Suprapubic skin (tissue), 4 donors: ENCODE measurements around the gene ZFP69B. TPM values are rescaled to one million over a fixed set of nuclear protein-coding genes. Genes with fewer than 3 reads are reported as not detected.

Experiments used
- DNase-seq, 2 donors: peaks; one replicate each; pipeline ENCODE4 v3.0.0-alpha.2; 2019; ENCODE audit warnings: low spot score in 2 of 2
- H3K27ac ChIP-seq: fragments of 200-600 bp; sonication (generic); one replicate; pipeline ENCODE4 v1.5.1; 2019
- H3K27me3 ChIP-seq: fragments of 200-600 bp; sonication (generic); one replicate; pipeline ENCODE4 v1.5.1; 2019
- H3K36me3 ChIP-seq: fragments of 200-600 bp; sonication (generic); one replicate; pipeline ENCODE4 v1.5.1; 2019
- H3K4me1 ChIP-seq: fragments of 200-600 bp; sonication (generic); one replicate; pipeline ENCODE4 v1.5.1; 2019
- H3K4me3 ChIP-seq: fragments of 200-600 bp; sonication (generic); one replicate; pipeline ENCODE4 v1.5.1; 2019; ENCODE audit warnings: mild to moderate bottlenecking
- H3K9me3 ChIP-seq: fragments of 200-600 bp; sonication (generic); one replicate; pipeline ENCODE4 v1.5.1; 2019
- CTCF ChIP-seq, 2 donors: fragments of 200-600 bp in 1 of 2; fragments of 450-650 bp in 1 of 2; sonication (generic) in 1 of 2; IDR thresholded peaks; one replicate each; pipeline ENCODE4 v1.5.1; 2016 to 2019; ENCODE audit warnings: antibody characterized with exemption in 2 of 2, mild to moderate bottlenecking in 1 of 2, moderate library complexity in 1 of 2
- EP300 ChIP-seq: sonication (generic); formaldehyde crosslinking; IDR thresholded peaks from one replicate; pipeline ENCODE4 v1.6.1; 2017; ENCODE audit warnings: antibody characterized with exemption
- POLR2A ChIP-seq, 2 donors: fragments of 450-650 bp; IDR thresholded peaks; one replicate each; pipeline ENCODE4 v1.6.1; 2017; ENCODE audit warnings: antibody characterized with exemption in 2 of 2, mild to moderate bottlenecking in 2 of 2, moderate library complexity in 2 of 2
- POLR2AphosphoS5 ChIP-seq, 3 donors: sonication (generic); formaldehyde crosslinking; IDR thresholded peaks; one replicate each; pipeline ENCODE4 v1.6.1; 2017; ENCODE audit warnings: antibody characterized with exemption in 3 of 3
- WGBS: methylation state at CpG from one replicate; pipeline ENCODE4 v1.1.5; 2018; 5-methylcytosine and 5-hydroxymethylcytosine counted together
- total RNA-seq, 4 donors: library from RNA; depleted of rRNA; stranded (reverse); fragments of >200 nt; gene quantifications; one replicate each; pipeline ENCODE4 v1.1.0, GENCODE V29; 2016

Gene ZFP69B
- total RNA-seq, 4 donors from 2014 or later, result 0.55 to 1.1 (median 0.74) TPM

DNA sequence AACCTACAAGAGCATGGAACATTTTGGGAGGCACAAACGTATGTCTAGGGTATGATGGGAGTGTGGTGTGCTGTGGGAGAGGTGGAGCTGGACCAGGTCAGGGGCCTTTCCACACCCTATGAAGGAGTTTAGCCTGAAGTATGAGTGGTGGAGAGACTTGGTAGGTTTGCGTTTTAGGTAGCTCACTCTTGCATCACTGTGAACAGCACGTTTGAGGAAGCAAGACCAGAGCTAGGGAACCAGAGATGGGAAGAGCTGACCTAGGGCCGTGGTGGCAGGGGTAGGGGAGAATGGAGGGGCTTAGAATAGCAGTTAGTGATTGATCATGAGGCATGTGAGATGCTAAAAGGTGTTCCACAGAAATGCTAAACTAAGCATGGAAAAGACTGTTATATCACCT lies 25.1 kb upstream of the ZFP69B start:
- peaks cover 12% of the 10 kb centered on the region for H3K36me3 ChIP-seq
- no peak overlapping the region for H3K4me3 ChIP-seq
- no peak for DNase-seq
- H3K27me3 ChIP-seq, result no peaks in the 10 kb centered on the region
- no peaks in the 10 kb centered on the region for H3K4me1 ChIP-seq
- TF ChIP-seq CTCF (IDR thresholded peaks at IDR 0.05) (no peak), EP300 (no peak), POLR2AphosphoS5 (IDR thresholded peaks at IDR 0.05) (no peak), POLR2A (IDR thresholded peaks at IDR 0.05) (no peak)
- WGBS, result 70% methylated on average over 4 of the region's 4 CpGs
- H3K9me3 ChIP-seq, result no peaks in the 10 kb centered on the region
- H3K27ac ChIP-seq, result no peak overlapping the region

GRCh38 chr1:40431385-40431784 lies 18.9 kb upstream of the ZFP69B start:
- Histone ChIP-seq H3K4me1 (no peaks in the 10 kb centered on the region), H3K9me3 (no peaks in the 10 kb centered on the region), H3K4me3 (no peak overlapping the region), H3K36me3 (no peaks in the 10 kb centered on the region), H3K27me3 (no peaks in the 10 kb centered on the region), H3K27ac (no peak overlapping the region)
- DNase-seq, result no peak
- TF ChIP-seq POLR2AphosphoS5 (IDR thresholded peaks at IDR 0.05) (no peak), CTCF (IDR thresholded peaks at IDR 0.05) (no peak), EP300 (no peak), POLR2A (IDR thresholded peaks at IDR 0.05) (no peak)

GRCh38 chr1:40432644-40433390 lies 17.5 kb upstream of the ZFP69B start:
- WGBS, result 61% methylated on average over 3 of the region's 3 CpGs
- TF ChIP-seq CTCF (IDR thresholded peaks at IDR 0.05), result no peak
- no peak for TF ChIP-seq POLR2AphosphoS5 (IDR thresholded peaks at IDR 0.05)
- TF ChIP-seq POLR2A (IDR thresholded peaks at IDR 0.05), result no peak
- TF ChIP-seq EP300, result no peak

DNA sequence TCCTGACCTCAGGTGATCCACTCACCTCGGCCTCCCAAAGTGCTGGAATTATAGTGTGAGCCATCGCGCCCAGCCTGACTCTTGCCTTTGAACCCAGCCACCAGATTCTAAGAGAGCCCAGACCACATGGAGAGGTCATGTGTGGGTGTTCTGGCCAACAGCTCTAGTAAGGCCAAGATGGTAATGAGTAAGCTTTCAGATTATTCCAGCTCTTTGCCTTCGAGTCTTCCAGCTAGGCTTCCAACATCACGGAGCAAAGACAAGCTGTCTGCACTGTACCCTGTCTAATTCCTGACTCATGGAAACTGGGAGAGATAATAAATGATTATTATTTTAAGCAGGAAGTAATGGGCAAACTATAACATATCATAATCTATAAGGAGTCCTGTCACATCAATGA lies 14.8 kb upstream of the ZFP69B start:
- TF ChIP-seq CTCF (IDR thresholded peaks at IDR 0.05) (no peak), POLR2A (IDR thresholded peaks at IDR 0.05) (no peak), EP300 (no peak), POLR2AphosphoS5 (IDR thresholded peaks at IDR 0.05) (no peak)
- no peak for DNase-seq
- Histone ChIP-seq H3K27ac (no peak overlapping the region), H3K36me3 (no peaks in the 10 kb centered on the region), H3K4me3 (no peak overlapping the region), H3K27me3 (no peaks in the 10 kb centered on the region), H3K4me1 (no peaks in the 10 kb centered on the region), H3K9me3 (no peaks in the 10 kb centered on the region)
- WGBS, result 94% methylated on average over 5 of the region's 5 CpGs

More at GRCh38 chr1:40432644-40433390, 17.5 kb upstream of the ZFP69B start:
- Histone ChIP-seq H3K9me3 (no peaks in the 10 kb centered on the region), H3K4me3 (no peak overlapping the region), H3K27me3 (no peaks in the 10 kb centered on the region), H3K4me1 (no peaks in the 10 kb centered on the region), H3K36me3 (no peaks in the 10 kb centered on the region), H3K27ac (no peak overlapping the region)
- DNase-seq, result no peak

DNA sequence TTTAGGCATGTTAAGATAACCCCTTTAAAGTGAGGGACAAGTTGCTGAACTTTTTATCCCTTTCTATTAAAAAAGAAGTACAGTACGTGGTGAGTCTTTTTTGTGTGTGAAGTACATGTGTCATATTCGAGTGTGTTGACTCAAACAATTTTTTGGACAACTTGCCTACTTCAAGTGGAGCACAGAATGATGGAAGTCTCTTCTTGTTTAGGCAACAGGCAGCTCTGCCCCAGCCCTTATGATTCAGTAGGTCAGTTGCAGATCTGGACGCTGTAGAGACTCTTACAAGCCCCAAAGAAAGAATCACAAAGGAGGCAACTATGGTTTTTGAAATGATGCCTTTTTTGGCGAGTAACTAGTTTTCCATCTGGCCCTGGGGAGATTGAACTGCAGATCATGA lies 14.4 kb upstream of the ZFP69B start:
- no peaks in the 10 kb centered on the region for H3K27me3 ChIP-seq
- H3K27ac ChIP-seq, result no peak overlapping the region
- H3K4me3 ChIP-seq, result no peak overlapping the region
- H3K9me3 ChIP-seq, result no peaks in the 10 kb centered on the region
- no peaks in the 10 kb centered on the region for H3K4me1 ChIP-seq
- no peak for DNase-seq
- TF ChIP-seq POLR2AphosphoS5 (IDR thresholded peaks at IDR 0.05) (no peak), EP300 (no peak), POLR2A (IDR thresholded peaks at IDR 0.05) (no peak), CTCF (IDR thresholded peaks at IDR 0.05) (no peak)
- WGBS, result 80% methylated on average over 4 of the region's 4 CpGs
- H3K36me3 ChIP-seq, result no peaks in the 10 kb centered on the region
